NCI-H2196 (cell line): Measurements from ENCODE around the gene GCNT2.
"Not testable (repeated sequence)": the region's sequence is repeated elsewhere in the genome, so short reads cannot be mapped to it uniquely, and the experiment has no call there.

Experiments used
- DNase-seq: peaks from one replicate; lab custom pipeline; 2025; ENCODE audit not compliant: unreplicated experiment; lab: John Stamatoyannopoulos, UW

GCNT2 gene

DNA sequence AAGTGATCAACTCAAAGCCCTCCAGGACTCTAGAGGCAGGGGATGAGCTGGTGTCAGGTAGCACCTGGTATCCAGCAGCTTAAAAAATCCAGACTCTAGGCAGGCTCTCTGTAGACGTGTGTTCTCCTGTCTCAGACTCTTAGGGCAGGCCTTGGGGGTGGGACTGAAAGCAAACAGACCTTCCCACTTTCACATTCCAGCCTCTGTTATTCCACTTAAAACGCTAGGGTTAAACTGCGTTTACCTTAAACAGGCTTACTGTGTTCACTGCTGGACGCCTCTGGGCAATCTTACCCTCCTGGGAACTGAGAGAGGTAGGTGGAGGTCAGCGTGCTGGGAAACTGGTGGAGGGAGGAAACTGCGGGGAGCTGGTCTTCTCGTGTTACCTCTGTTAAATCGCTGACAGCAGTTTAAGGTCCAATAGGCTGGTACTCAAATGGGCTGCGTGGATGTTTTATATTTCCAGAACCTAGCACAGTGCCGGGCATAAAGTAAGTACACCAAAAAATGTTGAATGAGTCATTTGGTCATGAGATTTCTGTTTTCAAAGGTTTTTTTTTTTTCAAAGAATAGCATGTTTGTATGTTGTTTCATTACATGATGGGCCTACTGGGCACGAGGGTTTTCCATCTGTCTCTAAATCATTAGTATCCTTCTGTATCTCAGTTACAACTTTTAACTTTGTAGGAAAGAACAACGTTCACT, at the start of gene GCNT2:
Gene GCNT2 (plus strand): TSS at position 248 of the 705 bp plus-strand sequence. CDS start 7,561 bp downstream, outside the sequence.
- DNase-seq = no peak

DNA sequence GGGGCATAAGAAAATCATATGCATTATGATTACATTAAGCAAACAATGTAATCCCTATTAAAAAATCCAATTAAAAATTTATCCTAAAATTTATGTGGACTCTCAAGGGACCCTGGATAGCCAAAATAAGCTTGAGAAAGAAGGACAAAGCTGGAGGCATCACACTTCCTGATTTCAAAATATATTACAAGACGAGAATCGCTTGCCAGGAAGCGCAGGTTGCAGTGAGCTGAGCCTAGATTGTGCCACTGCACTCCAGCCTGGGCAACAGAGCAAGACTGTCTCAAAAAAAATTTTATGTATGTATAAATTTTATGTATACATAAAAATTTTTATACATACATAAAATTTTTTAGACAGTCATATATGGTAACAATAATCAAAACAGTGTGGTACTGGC, 48.5 kb upstream of the GCNT2 start:
- no peak for DNase-seq

DNA sequence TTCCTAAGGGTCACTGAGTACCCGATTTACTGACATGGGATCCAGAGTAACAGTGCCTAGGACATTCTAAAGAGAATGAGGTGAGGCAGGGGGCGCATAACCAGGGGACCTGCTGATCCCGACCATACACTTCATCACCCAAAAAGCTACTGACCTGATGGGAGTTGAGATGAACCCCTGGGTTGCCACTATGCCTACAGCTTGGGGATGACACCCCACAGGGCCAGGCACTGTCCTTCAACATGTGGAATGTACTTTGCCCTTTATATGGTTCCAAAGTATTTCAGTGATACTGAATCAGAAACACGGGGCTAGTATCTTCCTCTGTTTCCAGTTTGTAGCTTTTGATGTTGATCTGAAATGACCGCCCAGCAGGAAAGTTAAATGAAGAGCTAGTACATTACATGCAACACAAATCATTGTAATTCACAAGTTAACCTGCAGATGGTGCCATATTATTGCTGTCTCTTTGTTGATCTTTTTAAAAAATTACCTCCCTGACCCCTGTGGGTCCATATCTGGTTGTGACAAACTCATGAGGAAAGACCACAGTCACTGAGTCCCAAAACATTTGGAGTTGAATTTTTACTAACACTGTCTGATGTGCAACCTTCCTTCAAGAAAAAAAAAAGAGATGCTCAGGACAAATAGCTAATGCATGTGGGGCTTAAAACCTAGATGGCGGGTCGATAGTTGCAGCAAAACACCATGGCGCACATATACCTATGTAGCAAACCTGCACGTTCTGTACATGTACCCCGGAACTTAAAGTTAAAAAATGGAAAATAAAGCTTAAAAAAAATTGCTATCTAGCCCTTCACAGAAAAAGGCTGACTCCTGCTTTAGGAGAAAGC, 42.7 kb upstream of the GCNT2 start:
- DNase-seq = peak; percentile 37

DNA sequence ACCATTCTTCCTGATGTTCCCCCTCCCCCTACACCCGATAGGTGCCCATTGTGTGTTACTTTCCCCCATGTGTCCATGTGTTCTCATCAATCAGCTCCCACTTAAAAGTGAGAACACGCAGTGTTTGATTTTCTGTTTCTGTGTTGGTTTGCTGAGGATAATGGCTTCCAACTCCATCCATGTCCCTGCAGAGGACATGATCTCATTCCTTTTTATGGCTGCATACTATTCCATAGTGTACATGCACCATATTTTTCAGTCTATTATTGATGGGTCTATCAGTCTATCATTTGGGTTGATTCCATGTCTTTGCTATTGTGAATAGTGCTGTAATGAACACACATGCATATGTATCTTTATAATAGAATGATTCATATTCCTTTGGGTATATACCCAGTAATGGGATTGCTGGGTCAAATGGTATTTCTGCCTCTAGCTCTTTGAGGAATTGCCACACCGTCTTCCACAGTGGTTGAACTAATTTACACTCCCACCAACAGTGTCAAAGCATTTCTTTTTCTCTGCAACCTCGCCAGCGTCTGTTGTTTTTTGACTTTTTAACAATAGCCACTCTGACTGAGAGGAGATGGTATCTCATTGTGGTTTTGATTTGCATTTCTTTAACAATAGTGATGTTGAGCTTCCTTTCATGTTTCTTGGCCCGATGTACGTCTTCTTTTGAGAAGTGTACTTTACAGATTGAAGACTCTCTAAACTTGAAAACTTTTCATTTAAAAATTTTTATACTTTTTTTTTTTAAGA, 41.0 kb upstream of the GCNT2 start:
- DNase-seq = no peak

DNA sequence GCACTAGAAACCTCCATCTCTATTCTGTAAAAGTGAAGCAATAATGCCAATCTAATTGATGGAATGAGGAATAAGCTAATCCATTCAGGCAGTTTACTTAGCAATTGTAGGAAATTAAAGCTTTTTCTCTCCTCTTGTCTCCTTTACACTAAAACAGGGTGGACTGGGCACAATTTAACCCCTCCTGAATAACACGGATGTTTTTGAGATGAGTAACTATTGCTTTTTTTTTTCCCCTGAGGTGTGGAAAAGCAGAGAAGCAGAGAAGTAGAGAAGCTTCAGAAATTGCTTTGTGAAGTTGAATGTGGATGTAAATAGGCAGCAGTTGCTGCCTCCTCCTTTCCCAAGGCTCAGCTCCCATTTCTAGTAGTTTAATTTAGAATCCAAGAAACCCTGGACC, 40.0 kb upstream of the GCNT2 start:
- DNase-seq = no peak

DNA sequence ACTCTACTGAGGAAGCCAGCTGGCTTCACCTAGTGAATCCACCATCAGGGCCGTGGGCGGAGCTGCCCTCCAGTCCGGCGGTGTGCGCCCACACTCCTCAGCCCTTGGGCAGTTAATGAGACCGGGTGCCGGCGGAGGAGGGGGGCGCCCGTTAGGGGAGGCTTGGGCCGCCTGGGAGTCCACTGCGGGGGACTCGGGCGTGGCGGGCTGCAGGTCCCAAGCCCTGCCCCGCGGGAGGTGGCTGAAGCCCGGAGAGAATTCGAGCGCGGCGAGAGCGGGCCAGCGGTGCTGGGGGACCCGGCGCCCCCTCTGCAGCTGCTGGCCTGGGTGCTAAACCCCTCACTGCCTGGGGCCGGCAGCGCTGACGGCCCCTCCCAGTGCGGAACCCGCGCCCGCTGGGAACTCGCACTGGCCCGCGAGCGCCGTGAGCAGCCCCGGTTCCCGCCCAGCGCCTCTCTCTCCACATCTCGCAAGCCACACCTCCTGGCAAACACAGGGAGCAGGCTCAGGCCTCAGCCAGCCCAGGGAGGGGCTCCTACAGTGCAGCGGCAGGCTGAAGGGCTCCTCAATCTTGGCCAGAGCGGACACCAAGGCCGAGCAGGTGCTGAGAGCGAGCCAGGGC, 38.4 kb upstream of the GCNT2 start:
- DNase-seq = no peak

DNA sequence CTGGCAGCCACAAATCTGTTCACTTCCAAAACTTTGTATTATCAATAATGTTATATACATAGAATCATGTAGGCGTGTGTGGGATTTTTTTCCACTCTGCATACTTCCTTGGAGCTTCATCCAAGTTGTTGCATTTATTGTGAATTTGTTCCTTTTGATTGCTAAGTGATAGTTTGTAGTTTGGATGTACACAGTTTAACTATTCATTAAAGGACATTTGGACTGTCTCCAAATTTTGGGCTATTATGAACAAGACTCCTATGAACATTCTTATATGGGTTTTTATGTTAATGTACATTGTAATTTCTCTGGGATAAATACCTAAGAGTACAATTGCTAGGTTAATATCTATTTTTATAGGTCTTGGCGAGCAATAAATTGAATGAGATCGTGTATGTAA, 36.2 kb upstream of the GCNT2 start:
- DNase-seq = no peak

DNA sequence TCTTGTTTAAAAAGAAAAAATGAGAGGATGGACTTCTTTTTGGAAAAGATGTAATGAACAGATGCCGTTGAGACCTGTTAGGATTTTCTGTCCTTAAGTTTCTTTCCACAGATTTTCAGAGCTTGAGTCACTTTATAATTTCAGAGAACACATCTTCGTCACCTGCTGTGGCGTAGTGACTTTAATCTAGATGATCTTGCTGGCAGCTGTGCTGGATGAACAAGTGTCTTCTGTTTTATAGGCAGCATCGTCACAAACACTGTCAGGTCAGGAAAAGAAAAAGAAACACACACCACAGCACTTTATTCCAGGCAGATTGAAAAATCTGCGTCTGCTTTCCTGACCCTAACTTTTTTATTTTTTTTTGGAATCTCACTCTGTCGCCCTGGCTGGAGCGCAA, 35.7 kb upstream of the GCNT2 start:
- DNase-seq = no peak

DNA sequence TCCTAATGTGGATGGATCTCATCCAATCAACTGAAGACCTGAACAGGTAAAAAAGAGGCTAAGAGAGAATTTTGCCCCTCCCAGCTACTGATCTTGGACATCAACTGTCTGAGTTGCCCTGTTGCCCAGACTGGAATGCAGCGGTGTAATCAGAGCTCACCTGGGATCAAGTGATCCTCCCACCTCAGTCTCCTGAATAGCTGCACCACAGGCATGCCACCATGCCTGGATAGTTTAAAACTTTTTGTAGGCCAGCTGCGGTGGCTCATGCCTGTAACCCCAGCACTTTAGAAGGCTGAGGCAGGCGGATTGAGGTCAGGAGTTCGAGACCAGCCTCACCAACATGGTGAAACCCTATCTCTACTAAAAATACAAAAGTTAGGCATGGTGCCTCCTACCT, 34.9 kb upstream of the GCNT2 start:
- no peak for DNase-seq

DNA sequence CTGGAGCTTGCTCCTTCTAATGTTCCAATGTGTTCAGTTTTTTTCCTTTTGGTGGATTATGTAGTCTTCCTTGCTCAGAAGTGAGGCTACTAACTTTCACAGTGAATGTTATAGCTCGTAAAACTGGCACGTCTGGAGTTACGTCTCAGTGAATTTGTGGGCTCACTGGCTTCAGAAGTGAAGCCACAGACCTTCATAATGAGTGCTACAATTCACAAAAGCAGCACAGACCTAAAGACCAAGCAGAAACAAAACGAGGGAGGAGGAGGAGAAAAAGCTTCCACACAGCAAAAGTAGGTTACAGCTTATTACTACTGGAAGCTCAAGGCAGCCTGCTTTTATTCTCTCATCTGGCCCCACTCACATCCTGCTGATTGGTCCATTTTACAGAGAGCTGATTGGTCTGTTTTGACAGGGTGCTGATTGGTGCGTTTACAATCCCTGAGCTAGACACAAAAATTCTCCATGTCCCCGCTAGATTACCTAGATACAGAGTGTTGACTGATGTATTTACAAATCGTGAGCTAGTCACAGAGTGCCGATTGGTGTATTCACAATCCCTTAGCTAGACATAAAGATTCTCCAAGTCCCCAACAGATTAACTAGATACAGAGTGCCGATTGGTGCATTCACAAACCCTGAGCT, 34.1 kb upstream of the GCNT2 start:
- not testable (repeated sequence) for DNase-seq

DNA sequence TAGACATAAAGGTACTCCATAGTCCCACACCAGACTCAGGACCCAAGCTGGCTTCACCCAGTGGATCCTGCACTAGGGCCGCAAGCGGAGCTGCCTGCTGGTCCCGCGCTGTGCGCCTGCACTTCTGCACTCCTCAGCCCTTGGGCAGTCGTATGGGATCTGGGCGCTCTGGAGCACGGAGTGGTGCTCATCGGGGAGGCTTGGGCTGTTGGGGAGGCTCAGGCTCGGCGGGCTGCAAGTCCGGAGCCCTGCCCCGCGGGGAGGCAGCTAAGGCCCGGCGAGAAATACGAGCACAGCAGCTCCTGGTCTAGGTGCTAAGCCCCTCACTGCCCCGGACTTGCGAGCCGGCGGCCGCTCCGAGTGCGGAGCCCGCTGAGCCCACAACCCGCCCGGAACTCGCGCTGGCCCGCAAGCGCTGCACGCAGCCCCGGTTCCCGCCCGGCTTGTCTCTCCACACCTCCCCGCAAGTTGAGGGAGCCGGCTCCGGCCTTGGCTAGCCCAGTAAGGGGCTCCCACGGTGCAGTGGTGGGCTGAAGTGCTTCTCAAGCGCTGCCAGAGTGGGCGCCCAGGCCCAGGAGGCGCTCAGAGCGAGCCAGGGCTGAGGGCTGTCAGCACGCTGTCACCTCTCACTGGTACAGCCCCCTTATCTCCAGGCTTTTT, 33.4 kb upstream of the GCNT2 start:
- no peak for DNase-seq

DNA sequence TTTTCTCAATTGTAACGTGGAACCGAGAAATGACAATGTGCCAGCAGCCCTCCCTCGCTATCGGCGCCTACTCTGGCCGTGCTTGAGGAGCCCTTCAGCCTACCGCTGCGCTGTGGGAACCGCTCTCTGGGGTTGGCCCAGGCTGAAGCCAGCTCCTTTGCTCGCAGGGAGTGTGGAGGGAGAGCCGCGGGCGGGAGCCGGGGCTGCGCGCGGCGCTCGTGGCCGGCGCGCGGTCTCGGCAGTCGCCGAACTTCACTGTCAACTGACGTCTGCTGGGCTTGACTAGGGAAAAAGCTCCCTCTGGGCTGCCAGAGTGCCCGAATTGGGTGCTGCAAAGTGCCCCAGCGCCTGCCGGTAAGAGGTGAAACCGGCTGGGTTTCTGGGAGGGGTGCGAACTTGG, 29.7 kb upstream of the GCNT2 start:
- no peak for DNase-seq

DNA sequence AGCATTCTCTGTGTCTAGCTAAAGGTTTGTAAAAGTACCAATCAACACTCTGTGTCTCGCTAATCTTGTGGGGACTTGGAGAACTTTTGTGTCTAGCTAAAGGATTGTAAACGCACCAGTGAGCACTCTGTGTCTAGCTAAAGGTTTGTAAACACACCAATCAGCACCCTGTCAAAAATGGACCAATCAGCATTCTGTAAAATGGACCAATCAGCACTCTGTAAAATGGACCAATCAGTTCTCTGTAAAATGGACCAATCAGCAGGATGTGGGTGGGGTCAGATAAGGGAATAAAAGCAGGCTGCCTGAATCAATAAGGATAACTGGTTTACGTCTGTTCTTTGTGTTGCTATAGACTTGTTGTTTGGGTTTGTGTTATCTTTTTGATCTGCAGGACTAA, 29.2 kb upstream of the GCNT2 start:
- DNase-seq = not testable (repeated sequence)

DNA sequence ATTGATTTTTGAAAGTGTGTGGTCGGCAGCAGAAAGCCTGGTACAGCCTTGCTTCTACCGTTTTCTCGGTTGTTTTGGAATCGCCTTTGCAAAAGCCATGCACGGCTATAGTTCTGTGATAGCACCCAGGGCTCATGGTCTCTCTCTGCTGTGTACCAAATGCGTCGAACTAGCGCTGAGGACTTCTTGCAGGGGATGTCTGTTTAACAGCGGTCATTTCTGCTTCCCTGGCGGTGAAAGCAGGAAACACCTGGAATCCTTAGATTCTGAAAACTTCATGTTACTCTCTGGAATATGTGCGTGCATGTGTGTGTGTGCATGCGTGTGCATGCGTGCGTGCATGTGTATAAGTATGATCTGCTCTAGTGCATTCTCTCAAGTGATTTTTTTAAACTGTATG, 26.1 kb upstream of the GCNT2 start:
- DNase-seq = no peak

DNA sequence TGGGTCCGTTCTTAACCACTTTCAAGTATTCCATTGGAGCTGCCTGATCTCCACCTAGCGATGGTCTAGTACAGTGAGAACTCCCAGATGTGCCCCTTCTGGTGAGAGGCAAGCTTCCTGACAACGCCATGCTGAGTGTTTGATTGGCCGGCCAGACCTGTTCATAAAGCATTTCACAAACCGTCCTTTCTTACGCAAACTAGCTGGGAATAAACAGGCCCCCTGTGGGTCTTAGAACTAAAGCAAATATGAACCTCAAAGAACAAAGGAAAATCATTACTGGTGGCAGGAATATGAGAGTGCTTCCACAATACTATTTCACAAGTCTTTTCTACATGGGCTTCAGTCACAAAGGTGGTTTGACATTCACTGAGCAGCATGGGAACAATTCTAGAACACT, 15.6 kb upstream of the GCNT2 start:
- no peak for DNase-seq

DNA sequence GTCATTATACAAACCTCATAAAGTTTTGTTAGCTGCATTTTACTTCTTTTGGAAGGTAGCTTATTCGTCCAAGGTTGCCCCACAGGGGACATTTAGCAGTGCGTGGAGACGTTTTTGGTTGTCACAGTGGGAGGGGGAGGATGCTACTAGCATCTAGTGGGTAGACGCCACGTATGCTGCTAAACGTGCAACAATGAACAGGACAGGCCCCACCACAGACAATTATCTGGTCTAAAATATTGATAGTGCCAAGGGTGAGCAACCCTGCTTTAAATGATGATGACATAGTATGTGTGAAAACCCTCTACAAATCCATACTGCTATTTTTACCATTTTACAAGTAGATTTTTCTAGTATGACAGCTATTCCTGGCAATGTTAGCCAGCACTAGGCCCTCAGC, 13.9 kb upstream of the GCNT2 start:
- no peak for DNase-seq

DNA sequence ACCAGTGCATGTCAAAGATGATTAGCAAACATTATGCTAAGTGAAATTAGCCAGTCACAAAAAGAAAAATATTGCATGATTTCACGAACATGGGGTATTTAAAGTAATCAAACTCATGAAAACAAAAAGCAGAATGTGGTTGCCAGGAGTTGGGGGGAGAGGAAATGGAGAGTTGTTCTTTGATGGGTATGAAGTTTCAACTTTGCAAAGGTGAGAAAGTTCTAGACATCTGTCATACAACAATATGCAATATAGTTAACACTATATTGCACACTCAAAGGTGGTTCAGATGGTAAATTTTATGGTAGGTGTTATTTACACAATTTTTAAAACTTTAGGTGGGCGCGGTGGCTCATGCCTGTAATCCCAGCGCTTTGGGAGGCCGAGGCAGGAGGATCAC, 13.4 kb upstream of the GCNT2 start:
- no peak for DNase-seq

DNA sequence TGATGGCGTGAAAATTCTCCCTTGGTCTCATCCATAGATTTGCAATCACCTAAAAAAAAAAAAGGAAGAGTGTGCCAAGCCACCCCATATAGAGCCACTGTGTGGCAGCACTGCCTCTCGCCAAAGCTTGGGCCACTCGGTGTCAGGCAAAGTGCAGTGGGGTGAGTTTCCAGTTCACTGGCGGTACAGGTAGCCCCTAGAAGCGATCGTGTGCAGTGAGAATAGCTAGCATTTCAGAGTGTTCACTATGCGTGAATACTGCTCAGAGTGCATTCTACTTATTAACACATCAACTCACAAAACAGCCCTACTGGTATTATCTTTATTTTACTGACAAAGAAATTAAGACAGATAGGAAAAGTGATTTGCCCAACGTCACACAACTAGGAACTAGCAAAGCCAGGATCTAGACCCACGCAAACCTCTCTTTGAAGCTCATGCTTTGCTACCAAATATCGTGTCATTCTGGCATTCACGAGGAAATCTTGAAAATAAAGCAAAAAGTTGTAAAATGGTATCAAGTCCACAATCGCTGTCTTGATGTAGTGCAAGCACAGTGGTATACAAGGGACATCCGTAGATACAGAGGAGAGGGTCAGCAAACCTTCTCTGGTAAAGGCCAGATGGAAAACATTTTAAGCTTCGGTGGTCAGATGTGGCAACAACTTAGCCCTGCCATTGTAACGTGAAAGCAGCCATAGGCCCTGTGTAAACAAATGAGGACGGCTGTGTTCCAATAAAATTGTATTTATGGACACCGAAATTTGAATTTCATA, 10.4 kb upstream of the GCNT2 start:
- peak; percentile 50 for DNase-seq

DNA sequence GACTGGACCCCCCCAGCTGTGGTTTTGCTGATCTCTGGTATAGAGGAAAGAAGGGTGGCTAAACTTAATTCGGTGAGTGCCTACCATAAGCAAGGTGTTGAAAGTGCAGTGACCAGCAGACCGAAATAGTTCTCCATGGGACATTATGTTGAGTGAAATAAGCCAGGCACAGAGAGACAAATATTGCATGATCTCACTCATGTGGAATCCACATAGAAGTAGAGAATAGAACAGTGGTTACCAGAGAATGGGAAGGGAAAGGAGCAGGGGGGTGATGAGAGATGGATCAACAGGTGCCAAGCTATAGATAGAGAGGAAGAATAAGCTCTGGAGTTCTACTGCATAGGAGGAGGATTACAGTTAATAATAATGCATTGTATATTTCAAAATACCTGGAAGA, 9.7 kb upstream of the GCNT2 start:
- DNase-seq = no peak

DNA sequence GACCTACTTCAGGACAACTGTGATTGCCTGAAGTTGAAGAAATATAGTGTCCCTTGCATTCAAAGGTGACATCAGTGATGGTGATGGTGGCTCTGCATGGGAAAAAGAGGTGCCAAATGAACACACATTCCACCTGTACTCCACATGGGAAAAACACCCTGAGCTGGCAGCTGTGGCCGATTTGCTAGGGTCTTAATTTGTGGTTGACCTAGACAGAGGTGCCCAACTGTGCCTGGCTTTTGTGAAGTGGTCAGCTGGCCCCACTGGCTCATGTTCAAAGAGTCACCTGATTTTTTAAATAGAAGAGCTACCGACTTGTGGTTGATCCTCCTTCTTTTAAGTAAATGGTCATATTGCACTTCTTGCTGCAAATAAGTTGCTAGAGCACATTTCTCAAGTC, 7.6 kb upstream of the GCNT2 start:
- no peak for DNase-seq
